ENCODE results near the gene NTM.

NTM gene

DNA sequence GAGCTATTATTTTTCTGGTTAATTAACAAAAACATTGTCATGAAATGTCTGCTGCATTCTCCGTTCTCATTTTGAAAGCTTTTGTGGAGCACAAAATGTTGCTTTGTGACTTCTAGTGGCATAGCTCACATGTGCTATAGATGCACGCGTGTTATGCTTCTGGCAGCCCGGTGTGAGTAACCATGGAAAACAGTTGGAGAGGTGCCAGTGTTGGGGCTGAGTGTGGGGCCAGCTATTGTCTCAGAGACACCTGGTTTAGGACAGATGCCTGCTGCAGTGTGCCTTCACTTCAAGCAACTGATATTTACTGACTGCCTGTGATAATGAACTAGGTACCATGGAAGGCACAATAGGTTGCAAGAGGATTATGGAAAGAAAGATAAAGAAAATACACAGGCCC, 760.6 kb downstream of the NTM start:
- DNase-seq (ENCODE audit: extremely low read depth, low read depth), result no peak
- no peak for TF ChIP-seq CTCF (IDR thresholded peaks at IDR 0.05; ENCODE audit: low read depth, low read length)

GRCh38 chr11:132131961-132132360, 761.5 kb downstream of the NTM start:
- no peak for DNase-seq (ENCODE audit: extremely low read depth, low read depth)

GRCh38 chr11:132134322-132134721, 763.9 kb downstream of the NTM start:
- TF ChIP-seq CTCF (IDR thresholded peaks at IDR 0.05; ENCODE audit: low read depth, low read length), result no peak
- DNase-seq (ENCODE audit: extremely low read depth, low read depth), result no peak

More at GRCh38 chr11:132131961-132132360, 761.5 kb downstream of the NTM start:
- TF ChIP-seq CTCF (IDR thresholded peaks at IDR 0.05; ENCODE audit: low read depth, low read length), result no peak

DNA sequence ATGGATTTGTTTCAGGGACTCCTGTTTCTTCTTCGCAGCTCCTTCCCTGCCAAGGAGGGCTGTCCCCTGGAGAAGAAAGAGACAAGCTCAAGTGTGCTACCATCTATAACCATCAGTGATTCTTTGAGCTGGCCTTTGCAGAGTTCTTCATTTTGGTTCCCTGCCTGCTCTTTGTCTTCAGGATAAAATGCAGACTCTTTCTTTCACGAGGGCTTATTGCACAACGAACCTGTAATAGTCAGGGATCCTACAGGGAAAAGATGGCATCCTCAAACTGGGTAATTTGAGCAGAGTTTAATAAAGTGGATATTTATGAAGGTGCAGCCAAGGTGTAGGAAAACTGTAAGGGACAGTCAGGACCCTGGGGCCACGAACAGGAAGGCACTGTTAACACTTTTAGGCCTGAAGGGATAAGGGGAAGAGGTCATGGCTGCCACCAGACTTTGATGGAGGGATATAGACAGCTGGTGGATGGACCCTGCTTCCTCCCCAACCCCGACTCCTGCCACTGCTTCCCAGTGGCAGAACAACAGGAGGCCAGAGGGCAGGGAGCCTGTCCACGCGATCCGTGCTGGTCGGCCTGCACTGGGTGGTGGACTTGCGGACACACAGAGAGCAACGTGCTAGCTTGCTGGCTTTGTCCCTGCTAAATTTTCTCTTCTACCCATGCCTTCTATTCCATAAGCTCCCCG, 767.0 kb downstream of the NTM start:
- no peak for TF ChIP-seq CTCF (IDR thresholded peaks at IDR 0.05; ENCODE audit: low read depth, low read length)
- DNase-seq (ENCODE audit: extremely low read depth, low read depth), result no peak

- DNase-seq (ENCODE audit: extremely low read depth, low read depth), result no peak
- TF ChIP-seq CTCF (IDR thresholded peaks at IDR 0.05; ENCODE audit: low read depth, low read length), result no peak
These were observed 767.5 kb downstream of the NTM start for GRCh38 chr11:132137981-132138313.

DNA sequence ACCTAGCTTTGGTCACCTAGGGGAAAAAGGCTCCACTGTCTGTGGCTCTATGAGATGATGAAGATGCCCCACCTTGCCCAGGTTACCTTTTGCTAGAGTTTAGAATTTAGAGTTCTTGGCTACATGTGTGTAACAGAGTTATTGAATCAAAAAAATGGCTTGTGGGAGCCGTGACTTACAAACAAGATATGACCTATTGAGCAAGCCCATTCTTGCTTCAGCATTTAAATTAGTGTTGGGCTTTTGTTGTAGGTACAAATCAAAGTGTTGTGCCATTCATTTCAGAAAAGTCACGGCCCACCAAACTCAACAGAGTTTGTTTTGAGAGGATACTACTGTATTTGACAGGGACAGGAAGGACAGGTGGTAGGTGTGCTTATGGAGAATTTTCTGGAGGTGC, 768.8 kb downstream of the NTM start:
- no peak for TF ChIP-seq CTCF (IDR thresholded peaks at IDR 0.05; ENCODE audit: low read depth, low read length)
- DNase-seq (ENCODE audit: extremely low read depth, low read depth), result no peak

- TF ChIP-seq CTCF (IDR thresholded peaks at IDR 0.05; ENCODE audit: low read depth, low read length), result no peak
- no peak for DNase-seq (ENCODE audit: extremely low read depth, low read depth)
These were observed 769.6 kb downstream of the NTM start for GRCh38 chr11:132140056-132140455.

Measured in AG09319 (cell line).